Nephron progenitor cell (in vitro differentiated cells): ENCODE data around the gene TNNT2.

Source experiments
- DNase-seq: peaks from one replicate; pipeline ENCODE4 v3.0.0; 2021
- H3K27ac Mint-ChIP-seq: 2 replicates; pipeline ENCODE4 v1.8.0; 2021; ENCODE audit warnings: mild to moderate bottlenecking, moderate library complexity, mixed read lengths
- H3K27me3 Mint-ChIP-seq: 2 replicates; pipeline ENCODE4 v1.8.0; 2021; ENCODE audit warnings: mild to moderate bottlenecking, low read depth, mixed read lengths; ENCODE audit not compliant: poor library complexity
- H3K36me3 Mint-ChIP-seq: 2 replicates; pipeline ENCODE4 v1.8.0; 2021; ENCODE audit warnings: low read depth, mixed read lengths
- H3K4me1 Mint-ChIP-seq: 2 replicates; pipeline ENCODE4 v1.8.0; 2021; ENCODE audit warnings: mixed read lengths
- H3K4me3 Mint-ChIP-seq: 2 replicates; pipeline ENCODE4 v1.8.0; 2021; ENCODE audit warnings: mild to moderate bottlenecking, moderate library complexity, mixed read lengths
- H3K9me3 Mint-ChIP-seq: 2 replicates; pipeline ENCODE4 v1.8.0; 2021; ENCODE audit warnings: mild to moderate bottlenecking, moderate library complexity, mixed read lengths
- TF ChIP-seq, protein P1 (sequence below): fragments of 200-600 bp; sonication (generic); IDR thresholded peaks from 2 replicates; pipeline ENCODE4 v1.5.0; 2021; ENCODE audit warnings: antibody characterized with exemption

The TNNT2 gene

DNA sequence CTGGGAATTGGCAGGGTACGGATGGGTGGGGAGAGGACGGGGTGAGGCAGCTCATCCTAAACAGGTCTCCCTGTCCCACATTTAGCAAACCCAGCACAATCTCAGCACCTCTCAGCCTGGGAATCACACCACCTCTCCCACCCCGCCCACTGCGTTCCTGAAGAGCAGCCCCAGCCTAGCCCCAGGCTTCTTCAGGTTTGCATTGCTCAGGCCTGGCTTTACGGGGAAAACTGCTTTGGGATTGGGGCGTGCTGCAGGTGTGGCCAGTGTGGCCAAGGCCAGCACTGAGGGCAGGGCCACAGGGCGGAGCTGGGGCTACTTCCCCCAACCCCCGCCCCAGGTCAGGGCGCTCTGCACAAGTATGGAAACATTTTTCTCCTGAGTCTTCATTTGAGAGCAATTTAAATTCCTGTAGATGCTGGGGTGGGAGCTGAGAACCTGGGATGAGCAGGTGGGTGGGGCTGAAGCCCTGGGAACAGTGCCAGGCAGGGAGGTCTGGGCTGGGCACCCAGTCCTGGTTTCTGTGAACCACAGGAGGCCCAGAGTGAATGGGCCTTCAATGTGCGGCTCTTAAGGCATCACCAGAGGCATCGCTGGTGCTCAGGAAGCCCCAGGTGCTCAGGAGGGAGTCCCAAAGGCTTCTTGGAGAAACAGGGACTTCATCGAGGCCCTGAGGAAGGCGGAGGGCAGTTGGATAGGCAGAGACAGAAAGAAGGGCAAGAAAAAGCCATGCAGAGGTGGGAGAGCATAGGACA, 24.1 kb downstream of the TNNT2 start:
- H3K27ac Mint-ChIP-seq, result no peak overlapping the region
- no peaks in the 10 kb centered on the region for H3K9me3 Mint-ChIP-seq
- H3K4me3 Mint-ChIP-seq, result no peak overlapping the region
- TF ChIP-seq, protein P1, sequence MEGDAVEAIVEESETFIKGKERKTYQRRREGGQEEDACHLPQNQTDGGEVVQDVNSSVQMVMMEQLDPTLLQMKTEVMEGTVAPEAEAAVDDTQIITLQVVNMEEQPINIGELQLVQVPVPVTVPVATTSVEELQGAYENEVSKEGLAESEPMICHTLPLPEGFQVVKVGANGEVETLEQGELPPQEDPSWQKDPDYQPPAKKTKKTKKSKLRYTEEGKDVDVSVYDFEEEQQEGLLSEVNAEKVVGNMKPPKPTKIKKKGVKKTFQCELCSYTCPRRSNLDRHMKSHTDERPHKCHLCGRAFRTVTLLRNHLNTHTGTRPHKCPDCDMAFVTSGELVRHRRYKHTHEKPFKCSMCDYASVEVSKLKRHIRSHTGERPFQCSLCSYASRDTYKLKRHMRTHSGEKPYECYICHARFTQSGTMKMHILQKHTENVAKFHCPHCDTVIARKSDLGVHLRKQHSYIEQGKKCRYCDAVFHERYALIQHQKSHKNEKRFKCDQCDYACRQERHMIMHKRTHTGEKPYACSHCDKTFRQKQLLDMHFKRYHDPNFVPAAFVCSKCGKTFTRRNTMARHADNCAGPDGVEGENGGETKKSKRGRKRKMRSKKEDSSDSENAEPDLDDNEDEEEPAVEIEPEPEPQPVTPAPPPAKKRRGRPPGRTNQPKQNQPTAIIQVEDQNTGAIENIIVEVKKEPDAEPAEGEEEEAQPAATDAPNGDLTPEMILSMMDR, result no peak
- no peaks in the 10 kb centered on the region for H3K36me3 Mint-ChIP-seq
- H3K27me3 Mint-ChIP-seq, result peaks cover 12% of the 10 kb centered on the region
- peaks cover 18% of the 10 kb centered on the region for H3K4me1 Mint-ChIP-seq
- DNase-seq, result no peak

DNA sequence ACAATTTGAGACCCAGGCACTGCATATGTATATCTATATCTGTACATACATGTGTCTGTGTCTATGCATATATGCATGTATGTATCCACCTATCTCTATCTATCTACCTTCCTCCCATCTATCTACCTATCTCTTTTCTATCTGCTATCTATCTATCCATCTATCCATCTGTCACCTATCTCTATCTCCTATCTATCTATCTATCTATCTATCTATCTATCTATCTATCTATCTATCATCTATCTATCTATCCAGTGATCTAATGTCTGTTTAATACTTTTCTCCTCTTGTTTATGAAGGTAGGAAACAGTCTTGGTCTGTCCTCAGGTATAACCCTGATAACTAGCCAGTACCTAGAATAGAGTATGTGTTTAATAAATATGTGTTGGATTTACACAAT, 25.9 kb downstream of the TNNT2 start:
- Mint-ChIP-seq H3K36me3 (no peaks in the 10 kb centered on the region), H3K27ac (no peak overlapping the region), H3K9me3 (no peaks in the 10 kb centered on the region), H3K4me3 (no peak overlapping the region), H3K4me1 (peaks cover 28% of the 10 kb centered on the region), H3K27me3 (peaks cover 18% of the 10 kb centered on the region)
- TF ChIP-seq, protein P1, result no peak
- DNase-seq, result no peak

- Mint-ChIP-seq H3K27me3 (peaks cover 18% of the 10 kb centered on the region), H3K4me1 (peaks cover 29% of the 10 kb centered on the region), H3K9me3 (no peaks in the 10 kb centered on the region), H3K36me3 (no peaks in the 10 kb centered on the region), H3K4me3 (no peak overlapping the region), H3K27ac (no peak overlapping the region)
- TF ChIP-seq, protein P1, result no peak
- DNase-seq, result no peak
Observed at GRCh38 chr1:201350884-201351283, 26.6 kb downstream of the TNNT2 start.

- Mint-ChIP-seq H3K36me3 (no peaks in the 10 kb centered on the region), H3K4me3 (no peak overlapping the region), H3K4me1 (peaks cover 29% of the 10 kb centered on the region), H3K9me3 (no peaks in the 10 kb centered on the region), H3K27ac (no peak overlapping the region), H3K27me3 (peaks cover 23% of the 10 kb centered on the region)
- TF ChIP-seq, protein P1, result no peak
- DNase-seq, result no peak
Observed at GRCh38 chr1:201350361-201350725, 27.1 kb downstream of the TNNT2 start.

- TF ChIP-seq, protein P1, result no peak
- no peaks in the 10 kb centered on the region for H3K36me3 Mint-ChIP-seq
- peaks cover 25% of the 10 kb centered on the region for H3K27me3 Mint-ChIP-seq
- no peak overlapping the region for H3K27ac Mint-ChIP-seq
- peaks cover 29% of the 10 kb centered on the region for H3K4me1 Mint-ChIP-seq
- H3K9me3 Mint-ChIP-seq, result no peaks in the 10 kb centered on the region
- no peak overlapping the region for H3K4me3 Mint-ChIP-seq
- DNase-seq, result no peak
Observed at GRCh38 chr1:201349092-201349491, 28.4 kb downstream of the TNNT2 start.

DNA sequence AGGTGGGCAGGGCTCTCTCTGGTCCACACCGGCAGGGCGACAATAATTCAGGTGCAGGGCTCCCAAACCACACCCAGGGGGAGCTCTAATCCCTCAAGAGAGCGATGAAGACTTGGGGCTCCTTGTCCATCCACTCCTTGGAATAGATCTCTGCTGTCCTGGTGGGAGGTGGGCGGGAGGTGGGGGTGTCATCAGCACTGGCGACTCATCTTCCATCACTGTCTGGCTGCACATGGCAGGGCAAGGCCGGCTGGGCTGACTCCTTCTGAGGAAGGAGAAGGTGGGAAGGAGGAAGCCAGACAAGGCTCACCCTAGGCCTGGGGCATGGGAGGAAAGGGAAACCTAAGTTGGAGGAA, 29.3 kb downstream of the TNNT2 start:
- Mint-ChIP-seq H3K36me3 (no peaks in the 10 kb centered on the region), H3K4me1 (peaks cover 29% of the 10 kb centered on the region), H3K9me3 (no peaks in the 10 kb centered on the region), H3K4me3 (no peak overlapping the region), H3K27ac (no peak overlapping the region), H3K27me3 (peaks cover 18% of the 10 kb centered on the region)
- TF ChIP-seq, protein P1, result peak; percentile 64
- peak; percentile 66 for DNase-seq
